DND-41 (cell line): ENCODE data around the gene TSPOAP1.

Experiments
- ATAC-seq: fragments of 200-7000 bp; cut with Tn5 transposase; 3 replicates; pipeline ENCODE4 v1.9.1; 2021; ENCODE audit warnings: low read depth; ENCODE audit not compliant: insufficient read depth
- DNase-seq: peaks from one replicate; pipeline ENCODE4 v3.0.0-alpha.2; 2020
- H2AFZ ChIP-seq: 2 replicates; pipeline ENCODE4 v1.6.0; 2012; ENCODE audit warnings: low read depth, low read length
- H3K27ac ChIP-seq: 2 replicates; pipeline ENCODE4 v1.5.1; 2012; ENCODE audit warnings: low read length, inconsistent platforms
- H3K27me3 ChIP-seq: fragments of 200-600 bp; sonication (generic); 2 replicates; pipeline ENCODE4 v1.6.0; 2012; ENCODE audit warnings: low read length, mild to moderate bottlenecking, inconsistent platforms; ENCODE audit not compliant: insufficient read depth, poor library complexity
- H3K36me3 ChIP-seq: 2 replicates; pipeline ENCODE4 v1.5.1; 2012; ENCODE audit warnings: low read length, inconsistent platforms; ENCODE audit not compliant: insufficient read depth
- H3K4me1 ChIP-seq: 2 replicates; pipeline ENCODE4 v1.5.1; 2012; ENCODE audit warnings: mild to moderate bottlenecking, low read length; ENCODE audit not compliant: insufficient read depth
- H3K4me2 ChIP-seq: 2 replicates; pipeline ENCODE4 v1.6.0; 2012; ENCODE audit warnings: mild to moderate bottlenecking, moderate library complexity, low read length, inconsistent platforms; ENCODE audit not compliant: insufficient read depth
- H3K4me3 ChIP-seq, 2 experiments: fragments of 200-600 bp in 1 of 2; shearing (Covaris generic) in 1 of 2; 2 replicates each; pipeline ENCODE4 v1.5.1; 2012 to 2016; ENCODE audit warnings: inconsistent platforms in 2 of 2, low read length in 2 of 2, mild to moderate bottlenecking in 2 of 2, low read depth in 1 of 2, moderate library complexity in 1 of 2
- H3K79me2 ChIP-seq: 2 replicates; pipeline ENCODE4 v1.6.0; 2012; ENCODE audit warnings: low read length, inconsistent platforms; ENCODE audit not compliant: insufficient read depth
- H3K9ac ChIP-seq: 2 replicates; pipeline ENCODE4 v1.6.0; 2012; ENCODE audit warnings: low read depth, mild to moderate bottlenecking, inconsistent platforms, low read length, moderate library complexity
- H3K9me3 ChIP-seq: 2 replicates; pipeline ENCODE4 v1.5.1; 2012; ENCODE audit warnings: low read length, moderate library complexity, mild to moderate bottlenecking, inconsistent platforms; ENCODE audit not compliant: insufficient read depth, severe bottlenecking
- H4K20me1 ChIP-seq: 2 replicates; pipeline ENCODE4 v1.6.0; 2012; ENCODE audit warnings: low read length; ENCODE audit not compliant: insufficient read depth
- EZH2 ChIP-seq: IDR thresholded peaks from 3 replicates; pipeline ENCODE4 v1.6.1; 2012; ENCODE audit warnings: borderline replicate concordance, low read depth, mild to moderate bottlenecking, moderate library complexity, low read length, inconsistent platforms; ENCODE audit not compliant: severe bottlenecking
- TF ChIP-seq, protein P1 (sequence below): IDR thresholded peaks from 2 replicates; pipeline ENCODE4 v1.5.1; 2012; ENCODE audit warnings: borderline replicate concordance, low read length, moderate library complexity, mild to moderate bottlenecking; ENCODE audit not compliant: poor library complexity, severe bottlenecking; ENCODE audit errors: extremely low read depth

Gene TSPOAP1

DNA sequence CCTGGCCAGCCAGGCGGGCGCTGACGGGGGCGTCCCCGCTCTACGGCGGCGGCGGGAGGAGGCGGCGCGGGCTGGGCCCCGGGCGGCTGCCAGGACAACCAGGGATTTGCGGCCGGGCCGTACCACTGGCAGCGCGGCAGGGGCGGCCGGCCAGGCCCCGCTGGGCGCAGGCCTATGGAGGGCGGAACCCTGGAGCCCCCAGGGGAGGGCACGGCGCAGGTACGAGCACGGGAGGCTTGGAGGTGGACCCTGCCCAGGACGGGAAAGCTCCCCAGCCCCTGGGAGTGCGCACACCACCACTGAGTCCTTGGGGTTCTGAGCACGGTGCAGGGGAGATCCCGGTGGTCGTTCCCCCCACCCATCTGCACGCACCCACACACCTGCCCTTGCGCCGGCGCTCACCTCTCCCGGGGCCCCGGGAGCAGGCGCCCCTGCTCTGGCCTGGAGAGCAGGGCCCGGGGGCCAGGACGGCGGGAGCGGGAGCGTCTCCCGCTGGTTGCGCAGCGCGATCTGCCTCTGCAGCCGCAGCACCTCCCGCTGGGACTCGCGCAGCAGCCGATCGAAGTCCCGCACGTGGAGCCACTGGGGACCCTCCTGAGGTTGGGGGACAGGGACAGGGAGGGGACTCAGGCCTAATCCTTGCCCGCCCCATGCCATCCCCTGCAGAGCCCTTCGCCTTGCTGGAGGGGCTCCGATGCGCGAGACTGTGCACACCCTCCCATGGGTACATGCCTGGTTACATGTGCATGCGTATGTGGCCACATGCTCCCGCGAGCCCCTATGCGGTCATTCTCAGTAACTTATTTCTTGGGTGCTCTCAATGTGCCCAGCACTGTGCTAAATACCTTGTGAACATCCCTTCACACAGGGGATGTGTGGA lies 3.9 kb downstream of the TSPOAP1 start:
- Histone ChIP-seq H3K4me2 (no peak overlapping the region), H2AFZ (no peak overlapping the region), H3K4me1 (peaks cover 29% of the 10 kb centered on the region), H3K9me3 (no peaks in the 10 kb centered on the region), H4K20me1 (peaks cover 36% of the 10 kb centered on the region), H3K79me2 (peaks cover 6% of the 10 kb centered on the region), H3K27me3 (no peaks in the 10 kb centered on the region), H3K36me3 (peaks cover 16% of the 10 kb centered on the region), H3K27ac (no peak overlapping the region), H3K9ac (no peak overlapping the region), H3K4me3 (no peak overlapping the region)
- TF ChIP-seq, protein P1, sequence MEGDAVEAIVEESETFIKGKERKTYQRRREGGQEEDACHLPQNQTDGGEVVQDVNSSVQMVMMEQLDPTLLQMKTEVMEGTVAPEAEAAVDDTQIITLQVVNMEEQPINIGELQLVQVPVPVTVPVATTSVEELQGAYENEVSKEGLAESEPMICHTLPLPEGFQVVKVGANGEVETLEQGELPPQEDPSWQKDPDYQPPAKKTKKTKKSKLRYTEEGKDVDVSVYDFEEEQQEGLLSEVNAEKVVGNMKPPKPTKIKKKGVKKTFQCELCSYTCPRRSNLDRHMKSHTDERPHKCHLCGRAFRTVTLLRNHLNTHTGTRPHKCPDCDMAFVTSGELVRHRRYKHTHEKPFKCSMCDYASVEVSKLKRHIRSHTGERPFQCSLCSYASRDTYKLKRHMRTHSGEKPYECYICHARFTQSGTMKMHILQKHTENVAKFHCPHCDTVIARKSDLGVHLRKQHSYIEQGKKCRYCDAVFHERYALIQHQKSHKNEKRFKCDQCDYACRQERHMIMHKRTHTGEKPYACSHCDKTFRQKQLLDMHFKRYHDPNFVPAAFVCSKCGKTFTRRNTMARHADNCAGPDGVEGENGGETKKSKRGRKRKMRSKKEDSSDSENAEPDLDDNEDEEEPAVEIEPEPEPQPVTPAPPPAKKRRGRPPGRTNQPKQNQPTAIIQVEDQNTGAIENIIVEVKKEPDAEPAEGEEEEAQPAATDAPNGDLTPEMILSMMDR: no peak
- no peak for TF ChIP-seq EZH2
- DNase-seq (peak; percentile 25), ATAC-seq (no peak)

DNA sequence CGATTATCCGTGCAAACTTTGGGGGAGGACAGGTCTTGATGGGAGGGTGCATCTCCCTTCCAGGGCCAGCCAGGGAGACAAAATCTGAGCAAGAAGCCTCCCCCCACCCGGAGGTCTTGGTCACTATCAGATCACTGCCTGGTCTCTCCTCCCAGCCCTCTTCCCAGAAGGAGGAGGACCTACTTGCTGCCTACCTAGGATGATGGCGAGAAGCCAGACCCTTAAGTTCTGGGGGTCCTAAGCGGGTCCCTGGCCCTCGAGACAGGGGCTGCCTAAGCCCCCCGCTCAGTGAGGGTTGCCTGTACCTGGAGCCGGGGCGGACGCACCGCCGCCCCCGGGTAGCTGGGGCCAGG lies 4.6 kb downstream of the TSPOAP1 start:
- Histone ChIP-seq H3K9me3 (no peaks in the 10 kb centered on the region), H3K4me3 (no peak overlapping the region), H3K27me3 (no peaks in the 10 kb centered on the region), H3K79me2 (no peaks in the 10 kb centered on the region), H3K4me1 (peaks cover 23% of the 10 kb centered on the region), H2AFZ (no peak overlapping the region), H3K36me3 (peaks cover 13% of the 10 kb centered on the region), H3K27ac (no peak overlapping the region), H4K20me1 (peaks cover 33% of the 10 kb centered on the region), H3K4me2 (no peak overlapping the region), H3K9ac (no peak overlapping the region)
- DNase-seq (no peak), ATAC-seq (no peak)
- no peak for TF ChIP-seq EZH2
- TF ChIP-seq, protein P1: no peak

DNA sequence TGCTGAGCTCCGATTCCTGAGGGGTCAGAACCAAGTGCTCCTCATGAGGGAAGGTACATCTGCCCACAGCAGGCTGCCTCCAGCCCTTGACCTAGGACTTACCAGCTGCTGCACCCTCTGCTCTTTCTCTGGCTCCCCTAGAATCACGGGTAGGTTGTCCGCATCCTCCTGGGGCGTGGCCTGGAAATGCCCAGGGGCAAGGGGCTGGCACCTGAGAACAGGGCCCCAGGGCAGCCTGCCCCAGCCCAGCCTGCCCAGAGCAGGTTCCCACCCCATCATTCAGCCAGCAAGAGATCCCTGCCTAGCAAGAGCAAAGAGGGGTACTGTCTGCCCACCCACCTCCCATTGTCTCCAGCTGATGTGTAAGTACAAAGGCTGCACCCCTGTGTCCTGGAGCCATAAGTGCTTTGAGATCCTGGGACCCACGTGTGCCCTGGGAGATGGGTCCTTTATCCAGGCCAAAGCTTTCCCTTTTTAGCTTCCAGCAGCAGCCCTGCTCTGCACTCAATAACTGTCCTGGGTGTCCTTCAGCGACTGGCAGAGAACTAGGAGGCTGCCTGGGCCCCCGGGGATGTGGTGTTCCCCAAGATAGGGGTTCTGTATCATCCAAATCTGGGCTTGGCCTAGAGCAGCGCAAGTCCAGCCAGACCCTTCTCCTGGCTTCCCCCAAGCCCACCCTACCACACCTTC lies 5.1 kb downstream of the TSPOAP1 start:
- Histone ChIP-seq H3K4me2 (no peak overlapping the region), H4K20me1 (peaks cover 33% of the 10 kb centered on the region), H3K4me3 (no peak overlapping the region), H3K36me3 (peaks cover 13% of the 10 kb centered on the region), H3K9ac (no peak overlapping the region), H3K79me2 (no peaks in the 10 kb centered on the region), H3K4me1 (peaks cover 18% of the 10 kb centered on the region), H3K27me3 (no peaks in the 10 kb centered on the region), H3K9me3 (no peaks in the 10 kb centered on the region), H2AFZ (no peak overlapping the region), H3K27ac (no peak overlapping the region)
- TF ChIP-seq, protein P1: no peak
- TF ChIP-seq EZH2: no peak
- ATAC-seq: no peak
- DNase-seq: no peak
